Fibroblast of lung (primary cell): ENCODE measurements around the gene IL1B. TPM values are rescaled to one million over a fixed set of nuclear protein-coding genes. Genes with fewer than 3 reads are reported as not detected.

ENCODE experiments used
- DNase-seq, 2 donors: peaks; one replicate each; pipeline versions ENCODE4 v3.0.0 to v3.0.0-alpha.2; 2010; ENCODE audit warnings: low read depth in 2 of 2
- H2AFZ ChIP-seq: 2 replicates; pipeline ENCODE4 v1.5.1; 2012; ENCODE audit warnings: low read length, control low read depth, inconsistent platforms
- H3K27ac ChIP-seq: 2 replicates; pipeline ENCODE4 v1.5.1; 2011; ENCODE audit warnings: low read length, control low read depth; ENCODE audit not compliant: insufficient read depth
- H3K27me3 ChIP-seq: 2 replicates; pipeline ENCODE4 v1.5.1; 2011; ENCODE audit warnings: mild to moderate bottlenecking, low read length; ENCODE audit not compliant: control insufficient read depth, insufficient read depth
- H3K36me3 ChIP-seq: 2 replicates; pipeline ENCODE4 v1.5.1; 2011; ENCODE audit warnings: low read length; ENCODE audit not compliant: control insufficient read depth, insufficient read depth
- H3K4me1 ChIP-seq: 2 replicates; pipeline ENCODE4 v1.5.1; 2011; ENCODE audit warnings: low read length; ENCODE audit not compliant: control insufficient read depth, insufficient read depth; ENCODE audit errors: extremely low read depth
- H3K4me2 ChIP-seq: 2 replicates; pipeline ENCODE4 v1.5.1; 2011; ENCODE audit warnings: low read length, control low read depth; ENCODE audit not compliant: insufficient read depth; ENCODE audit errors: extremely low read depth
- H3K4me3 ChIP-seq, 4 experiments: fragments of 200-600 bp in 1 of 4; sonication (generic) in 1 of 4; replicated peaks in 1 of 4; 2 replicates each; pipeline ENCODE4 v1.5.1; 2011 to 2016; ENCODE audit warnings: low read length in 4 of 4, low read depth in 3 of 4, mild to moderate bottlenecking in 3 of 4, control low read depth in 2 of 4, inconsistent platforms in 1 of 4, mixed read lengths in 1 of 4; ENCODE audit not compliant: insufficient read depth in 1 of 4; ENCODE audit errors: control extremely low read depth in 1 of 4
- H3K79me2 ChIP-seq: 2 replicates; pipeline ENCODE4 v1.5.1; 2012; ENCODE audit warnings: mild to moderate bottlenecking, low read length, inconsistent platforms; ENCODE audit not compliant: control insufficient read depth, insufficient read depth
- H3K9ac ChIP-seq: 2 replicates; pipeline ENCODE4 v1.5.1; 2011; ENCODE audit warnings: mild to moderate bottlenecking, low read length, control low read depth; ENCODE audit not compliant: insufficient read depth
- H3K9me3 ChIP-seq: 2 replicates; pipeline ENCODE4 v1.5.1; 2012; ENCODE audit warnings: low read depth, low read length; ENCODE audit not compliant: control insufficient read depth, insufficient read depth
- H4K20me1 ChIP-seq: 2 replicates; pipeline ENCODE4 v1.5.1; 2011; ENCODE audit warnings: low read length; ENCODE audit not compliant: control insufficient read depth, insufficient read depth; ENCODE audit errors: extremely low read depth
- CTCF ChIP-seq, 2 donors: IDR thresholded peaks in 1 of 2; conservative IDR thresholded peaks in 1 of 2; 1 replicate in 1 of 2; 2 replicates in 1 of 2; pipeline ENCODE4 v1.5.1; 2011 to 2012; ENCODE audit warnings: low read length in 2 of 2, control low read depth in 1 of 2, inconsistent platforms in 1 of 2, low read depth in 1 of 2, mild to moderate bottlenecking in 1 of 2
- EZH2 ChIP-seq: IDR thresholded peaks from 2 replicates; pipeline ENCODE4 v1.5.1; 2012; ENCODE audit warnings: low read length, control low read depth, mild to moderate bottlenecking; ENCODE audit errors: missing control alignments
- polyA plus RNA-seq, 2 donors: library from polyadenylated mRNA; depleted of rRNA in 1 of 2; stranded (reverse) in 1 of 2; unstranded in 1 of 2; fragments of >200 nt; gene quantifications; 2 replicates each; pipeline ENCODE4 v1.2.1, GENCODE V29; 2011 to 2012; ENCODE audit warnings: missing spikeins in 1 of 2
- total RNA-seq: library from RNA; depleted of rRNA; stranded (reverse); fragments of >200 nt; gene quantifications from 2 replicates; pipeline ENCODE4 v1.2.1, GENCODE V29; 2014

IL1B gene
- total and polyA plus RNA-seq, 2 donors (not counting 1 experiment from before 2014, with no cell fraction given): 0.23 TPM; not detected in 1

- no peaks in the 10 kb centered on the region for H4K20me1 ChIP-seq
- H3K4me1 ChIP-seq: peaks cover 2% of the 10 kb centered on the region
- no peak overlapping the region for H2AFZ ChIP-seq
- H3K27ac ChIP-seq: no peak overlapping the region
- no peaks in the 10 kb centered on the region for H3K79me2 ChIP-seq
- TF ChIP-seq CTCF (conservative IDR thresholded peaks at IDR 0.05 in 1 of 2, IDR thresholded peaks at IDR 0.05 in 1 of 2; ENCODE audit: low read depth in 1 of 2, low read length in 2 of 2): no peak
- no peak for TF ChIP-seq EZH2
- H3K4me3 ChIP-seq: no peak overlapping the region
- no peaks in the 10 kb centered on the region for H3K27me3 ChIP-seq
- no peak overlapping the region for H3K9ac ChIP-seq
- no peaks in the 10 kb centered on the region for H3K36me3 ChIP-seq
- H3K9me3 ChIP-seq: no peaks in the 10 kb centered on the region
- no peak overlapping the region for H3K4me2 ChIP-seq
- DNase-seq: no peak
Observed at GRCh38 chr2:112798979-112799975, 37.3 kb downstream of the IL1B start.

DNA sequence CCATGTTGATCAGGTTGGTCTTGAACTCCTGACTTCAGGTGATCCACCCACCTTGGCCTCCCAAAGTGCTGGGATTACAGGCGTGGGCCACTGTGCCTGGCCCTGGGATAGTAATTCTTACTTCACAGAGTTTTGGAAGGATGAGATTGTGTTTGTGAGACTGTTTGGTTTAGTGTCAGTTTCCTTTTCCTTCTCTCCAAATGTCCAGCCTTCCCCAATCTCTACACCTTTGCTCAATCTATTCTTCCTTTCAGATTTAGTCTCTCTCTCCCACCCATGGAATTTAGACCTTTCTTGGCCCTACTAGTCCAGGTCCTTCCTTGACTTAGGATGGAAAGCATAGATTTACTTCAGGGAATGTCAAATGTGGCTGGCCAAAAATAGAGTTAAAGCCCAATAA is 40.1 kb downstream of the IL1B start:
- no peak overlapping the region for H3K4me3 ChIP-seq
- H3K27me3 ChIP-seq: no peaks in the 10 kb centered on the region
- TF ChIP-seq CTCF (conservative IDR thresholded peaks at IDR 0.05 in 1 of 2, IDR thresholded peaks at IDR 0.05 in 1 of 2; ENCODE audit: low read depth in 1 of 2, low read length in 2 of 2) (no peak), EZH2 (no peak)
- H3K27ac ChIP-seq: no peak overlapping the region
- peaks cover 4% of the 10 kb centered on the region for H3K4me1 ChIP-seq
- H4K20me1 ChIP-seq: no peaks in the 10 kb centered on the region
- no peaks in the 10 kb centered on the region for H3K79me2 ChIP-seq
- no peak overlapping the region for H3K9ac ChIP-seq
- no peaks in the 10 kb centered on the region for H3K36me3 ChIP-seq
- no peaks in the 10 kb centered on the region for H3K9me3 ChIP-seq
- H2AFZ ChIP-seq: no peak overlapping the region
- DNase-seq: no peak
- no peak overlapping the region for H3K4me2 ChIP-seq

- Histone ChIP-seq H3K4me1 (peaks cover 4% of the 10 kb centered on the region), H3K27me3 (no peaks in the 10 kb centered on the region), H3K4me2 (no peak overlapping the region), H3K9me3 (no peaks in the 10 kb centered on the region), H3K9ac (no peak overlapping the region), H4K20me1 (no peaks in the 10 kb centered on the region), H3K27ac (no peak overlapping the region), H3K36me3 (no peaks in the 10 kb centered on the region), H3K4me3 (no peak overlapping the region), H3K79me2 (no peaks in the 10 kb centered on the region), H2AFZ (no peak overlapping the region)
- no peak for TF ChIP-seq EZH2
- TF ChIP-seq CTCF (conservative IDR thresholded peaks at IDR 0.05 in 1 of 2, IDR thresholded peaks at IDR 0.05 in 1 of 2; ENCODE audit: low read depth in 1 of 2, low read length in 2 of 2): no peak
- no peak for DNase-seq
Observed at GRCh38 chr2:112795774-112796173, 40.8 kb downstream of the IL1B start.
